H1 (cell line): ENCODE measurements around the gene TCF19. TPM values are rescaled to one million over a fixed set of nuclear protein-coding genes. Genes with fewer than 3 reads are reported as not detected.

Experiments
- CBX5 ChIP-seq: fragments of 300-800, 300-1000 bp; sonication (generic); IDR thresholded peaks from 2 replicates; pipeline ENCODE4 v1.7.1; 2016; ENCODE audit warnings: antibody characterized with exemption, low read length, low read depth
- CEBPB ChIP-seq: IDR thresholded peaks from 2 replicates; pipeline ENCODE4 v1.6.1; 2012; ENCODE audit warnings: low read depth, low read length
- CHD7 ChIP-seq: fragments of 300-600 bp; sonication (generic); IDR thresholded peaks from 2 replicates; pipeline ENCODE4 v1.7.1; 2012; ENCODE audit warnings: low read length, moderate library complexity, mild to moderate bottlenecking, inconsistent platforms; ENCODE audit not compliant: insufficient replicate concordance
- EP300 ChIP-seq, 2 experiments: IDR thresholded peaks; 1 replicate in 1 of 2; 2 replicates in 1 of 2; pipeline ENCODE4 v1.6.1; 2011 to 2012; ENCODE audit warnings: low read depth in 2 of 2, low read length in 2 of 2, mild to moderate bottlenecking in 2 of 2, borderline replicate concordance in 1 of 2, inconsistent platforms in 1 of 2, moderate library complexity in 1 of 2
- POLR2A ChIP-seq, 2 experiments: IDR thresholded peaks; 1 replicate in 1 of 2; 2 replicates in 1 of 2; pipeline ENCODE4 v1.6.1; 2011; ENCODE audit warnings: low read depth in 2 of 2, low read length in 2 of 2, mild to moderate bottlenecking in 2 of 2; ENCODE audit errors: control extremely low read depth in 1 of 2
- SP1 ChIP-seq: IDR thresholded peaks from 2 replicates; pipeline ENCODE4 v1.6.1; 2011; ENCODE audit warnings: low read depth, low read length
- TCF12 ChIP-seq: IDR thresholded peaks from 2 replicates; pipeline ENCODE4 v1.6.1; 2011; ENCODE audit warnings: low read depth, mild to moderate bottlenecking, low read length
- polyA plus RNA-seq, 7 experiments: library from polyadenylated mRNA; depleted of rRNA in 3 of 7; stranded (reverse) in 5 of 7; unstranded in 2 of 7; fragments of >200 nt in 5 of 7; fragments of 200-250 nt in 2 of 7; gene quantifications; 1 replicate in 5 of 7; 2 replicates in 1 of 7; 4 replicates in 1 of 7; pipeline versions ENCODE4 v1.2.1 to v1.2.3, GENCODE V29; 2011 to 2013; ENCODE audit warnings: missing spikeins in 2 of 7, mixed read lengths in 2 of 7
- total RNA-seq: library from RNA; stranded (reverse); fragmentation: NEBNext Ultra II Directional; extraction: Animal tissue kit (Norgen Biotek cat#: 25700); gene quantifications from 2 replicates; pipeline ENCODE4 v1.2.1, GENCODE V29; 2021

The TCF19 gene
- total and polyA plus RNA-seq, 2 of the 8 experiments (the other 6 are each of a cell fraction or from before 2014, with no cell fraction given): 7.2 to 11.0 TPM

GRCh38 chr6:31210741-31211532 lies 52.5 kb downstream of the TCF19 start (continued):
- TF ChIP-seq CHD7: no peak
- no peak for TF ChIP-seq TCF12
- no peak for TF ChIP-seq SP1
- TF ChIP-seq POLR2A (IDR thresholded peaks at IDR 0.05; ENCODE audit: control extremely low read depth in 1 of 2, low read depth in 2 of 2, low read length in 2 of 2): no peak
- TF ChIP-seq CBX5: no peak
- TF ChIP-seq CEBPB: no peak
- no peak for TF ChIP-seq EP300 (IDR thresholded peaks at IDR 0.05; ENCODE audit: borderline replicate concordance in 1 of 2, low read depth in 2 of 2, low read length in 2 of 2)
- TF ChIP-seq, all 59 proteins: peak for 0
